GM12892 (cell line): Measurements from ENCODE around the gene CCDC126.
A peak's percentile ranks its signal among the peaks of the same experiment; 100 is the strongest.
"Not testable (repeated sequence)": the region's sequence is repeated elsewhere in the genome, so short reads cannot be mapped to it uniquely, and the experiment has no call there.

Experiments
- DNase-seq: peaks from one replicate; pipeline ENCODE4 v3.0.0; 2011; ENCODE audit not compliant: insufficient read length
- FAIRE-seq: peaks from 2 replicates; lab custom pipeline; 2011; peaks lifted over from hg19 to GRCh38; lab: Jason Lieb, UNC
- POLR2A ChIP-seq: IDR thresholded peaks from 2 replicates; pipeline ENCODE4 v1.6.1; 2011; ENCODE audit warnings: low read depth, low read length, control low read depth
- POLR2AphosphoS5 ChIP-seq: IDR thresholded peaks from 2 replicates; pipeline ENCODE4 v1.6.1; 2011; ENCODE audit warnings: low read depth, low read length, control low read depth
- TAF1 ChIP-seq: IDR thresholded peaks from 2 replicates; pipeline ENCODE4 v1.6.1; 2011; ENCODE audit warnings: low read depth, mild to moderate bottlenecking, control low read depth, low read length, borderline replicate concordance

The CCDC126 gene

DNA sequence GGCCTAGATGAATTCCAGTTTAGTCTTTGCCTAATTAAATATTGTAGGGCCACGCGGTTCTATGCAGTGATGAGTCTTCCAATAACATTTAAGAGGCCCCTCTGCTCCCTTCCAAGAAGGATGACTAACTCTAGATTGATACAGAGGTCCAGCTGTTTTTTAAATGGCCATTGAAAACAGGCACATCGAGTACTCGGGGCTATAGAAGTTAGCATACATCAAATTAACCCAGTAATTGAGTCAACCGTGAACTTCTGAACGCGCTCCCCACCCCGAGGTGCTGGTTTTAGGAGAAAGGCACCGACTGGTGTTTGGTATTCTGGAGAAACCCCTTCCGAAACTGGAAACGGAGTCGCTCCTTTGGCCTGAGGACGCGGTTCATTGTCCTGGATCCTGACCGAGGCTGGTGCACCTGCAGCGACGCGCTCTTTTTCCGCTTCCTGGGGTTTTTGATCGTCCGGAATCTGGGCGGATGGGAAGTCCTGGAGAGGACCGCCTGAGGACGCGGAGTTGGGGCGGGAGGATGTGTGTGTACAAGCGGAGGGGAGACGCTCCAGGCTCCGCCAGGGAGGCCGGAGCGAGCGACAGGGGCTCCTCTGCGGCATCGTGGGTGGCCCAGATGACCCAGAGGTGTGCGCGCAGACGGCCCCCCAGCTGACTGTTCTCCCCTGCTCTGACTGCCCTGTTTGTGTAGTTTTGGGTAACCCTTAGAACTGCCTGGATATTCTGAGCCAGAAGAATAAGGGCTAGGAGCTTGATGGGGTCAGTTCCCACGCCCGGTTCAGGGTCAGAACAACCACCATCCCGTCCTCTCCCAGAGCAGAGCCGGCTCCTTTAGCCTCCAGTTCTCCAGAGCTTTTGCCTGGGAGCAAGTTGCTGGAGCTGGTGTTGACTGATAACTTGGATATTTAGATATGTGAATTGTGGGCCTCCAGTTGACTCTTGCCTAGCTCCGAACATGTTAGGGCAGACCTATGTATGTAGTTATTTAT, 83.5 kb downstream of the CCDC126 start:
- DNase-seq (peak; percentile 31), FAIRE-seq (peak; percentile 67)
- no peak for TF ChIP-seq POLR2A
- TF ChIP-seq TAF1 = 0 out of 2 replicates have a peak, but pooled peaks have one; percentile 42

DNA sequence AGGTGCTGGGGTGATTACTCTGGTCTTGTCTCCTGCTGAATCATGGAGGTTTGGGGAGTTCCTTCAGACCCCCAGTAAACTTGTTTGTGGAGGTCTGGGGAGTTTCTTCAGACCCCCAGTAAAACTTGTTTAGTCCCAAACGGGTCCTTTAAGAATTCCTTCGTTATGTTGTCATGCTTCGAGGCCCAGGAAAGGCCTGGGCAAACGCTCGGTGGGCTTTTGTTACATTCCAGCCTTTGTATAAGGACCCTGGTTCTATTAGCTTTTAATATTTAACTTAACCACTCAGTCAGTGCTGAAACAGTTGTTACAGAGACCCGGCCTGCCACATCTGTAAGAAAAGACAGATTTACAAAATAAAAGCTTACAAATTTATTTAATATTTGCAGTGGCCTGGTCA, 86.9 kb downstream of the CCDC126 start:
- DNase-seq, FAIRE-seq: not testable (repeated sequence)

DNA sequence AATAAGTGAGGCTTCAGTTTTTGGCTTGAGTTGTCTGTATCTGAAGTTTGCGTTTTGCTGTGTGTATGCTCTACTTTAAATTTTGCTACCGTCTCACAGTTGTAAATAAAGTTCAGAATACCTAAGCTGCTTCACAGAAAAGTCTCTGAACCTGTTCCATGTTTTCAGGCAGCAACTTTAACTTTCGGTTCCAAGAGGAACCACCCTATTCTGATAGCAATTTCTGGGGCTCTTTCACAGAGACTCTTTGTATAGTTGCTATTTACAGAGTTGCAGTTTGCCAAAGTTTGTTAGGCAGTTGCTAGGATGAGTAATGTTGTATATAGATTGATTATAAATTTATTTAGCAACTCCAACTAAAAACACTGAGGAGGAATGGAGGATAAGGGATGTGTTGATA, 88.5 kb downstream of the CCDC126 start:
- FAIRE-seq = no peak
- no peak for TF ChIP-seq POLR2A
- no peak for TF ChIP-seq TAF1
- no peak for TF ChIP-seq POLR2AphosphoS5
- no peak for DNase-seq

GRCh38 chr7:23687011-23687410, 89.8 kb downstream of the CCDC126 start:
- DNase-seq (no peak), FAIRE-seq (no peak)
- TF ChIP-seq POLR2AphosphoS5 = no peak

DNA sequence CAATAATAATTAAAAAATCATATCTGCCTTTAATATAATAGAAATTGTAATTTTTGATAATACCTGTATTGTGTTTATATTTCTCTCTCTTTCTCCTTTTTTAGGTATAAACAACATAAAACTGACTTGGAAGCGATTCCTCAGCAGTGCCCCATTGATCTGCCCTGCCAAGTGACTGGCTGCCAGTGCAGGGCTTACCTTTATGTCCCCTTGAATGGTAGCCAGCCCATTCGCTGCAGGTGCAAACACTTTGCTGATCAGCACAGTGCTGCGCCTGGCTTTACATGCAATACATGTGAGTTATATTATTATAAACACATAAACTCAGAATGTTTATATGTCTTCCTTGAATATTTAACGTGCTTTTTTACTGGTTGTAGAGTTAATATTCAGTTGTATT, 92.0 kb downstream of the CCDC126 start:
- no peak for FAIRE-seq
- TF ChIP-seq TAF1 = no peak
- TF ChIP-seq POLR2A = no peak
- TF ChIP-seq POLR2AphosphoS5 = no peak
- DNase-seq = no peak

DNA sequence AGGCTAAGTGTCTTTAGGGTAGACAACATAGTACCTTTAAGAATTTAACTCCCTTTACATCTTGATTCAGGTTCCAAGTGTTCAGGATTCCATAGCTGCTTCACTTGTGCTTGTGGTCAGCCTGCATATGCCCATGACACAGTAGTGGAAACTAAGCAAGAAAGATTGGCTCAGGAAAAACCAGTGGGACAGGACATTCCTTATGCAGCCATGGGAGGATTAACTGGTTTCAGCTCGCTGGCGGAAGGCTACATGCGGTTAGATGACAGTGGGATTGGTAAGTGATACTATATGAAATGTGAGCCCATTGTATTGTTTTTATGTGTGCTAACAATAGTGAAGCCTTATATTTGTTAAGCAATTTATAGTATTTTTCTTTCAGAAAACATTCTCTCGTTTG, 94.1 kb downstream of the CCDC126 start:
- DNase-seq (no peak), FAIRE-seq (no peak)
- TF ChIP-seq TAF1 = no peak
- TF ChIP-seq POLR2A = no peak
- no peak for TF ChIP-seq POLR2AphosphoS5

DNA sequence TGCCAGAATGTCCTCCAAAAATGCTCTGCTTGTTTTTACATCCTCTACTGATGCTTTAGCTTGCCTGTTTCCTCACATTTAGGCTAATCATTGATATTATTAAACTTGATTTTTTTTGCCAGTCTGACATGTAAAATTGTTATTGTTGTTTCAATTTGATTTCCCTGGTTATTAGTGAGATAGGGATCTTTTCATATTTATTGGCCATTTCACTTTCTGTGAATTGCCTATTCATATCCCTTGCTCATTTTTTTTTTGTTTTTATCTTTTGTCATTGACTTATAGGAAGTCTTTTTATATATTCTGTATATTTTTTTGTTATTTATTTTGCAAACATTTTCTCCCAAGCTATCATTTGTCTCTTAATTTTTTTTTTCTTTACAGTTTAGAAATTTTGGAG, 96.0 kb downstream of the CCDC126 start:
- TF ChIP-seq POLR2AphosphoS5 (no peak), TAF1 (no peak), POLR2A (no peak)
- DNase-seq (no peak), FAIRE-seq (no peak)
